DOHH2 (cell line): ENCODE measurements around the gene SCAMP4.

Experiments
- H3F3A ChIP-seq: fragments of 200-600 bp; sonication (generic), shearing (Covaris generic); 2 replicates; pipeline ENCODE4 v1.6.0; 2016; ENCODE audit warnings: antibody characterized with exemption, mild to moderate bottlenecking; ENCODE audit not compliant: control insufficient read depth, insufficient read depth
- H3K27ac ChIP-seq: fragments of 200-600 bp; sonication (generic); 2 replicates; pipeline ENCODE4 v1.5.1; 2014; ENCODE audit warnings: low read depth, mild to moderate bottlenecking, low read length, moderate library complexity
- H3K27me3 ChIP-seq: fragments of 200-600 bp; sonication (generic); 2 replicates; pipeline ENCODE4 v1.6.1; 2014; ENCODE audit warnings: mild to moderate bottlenecking, low read length, mixed read lengths; ENCODE audit not compliant: control insufficient read depth
- H3K36me3 ChIP-seq: fragments of 200-600 bp; sonication (generic); 2 replicates; pipeline ENCODE4 v1.6.1; 2014; ENCODE audit warnings: mild to moderate bottlenecking, low read length, moderate library complexity, mixed read lengths; ENCODE audit not compliant: control insufficient read depth
- H3K4me1 ChIP-seq: fragments of 200-600 bp; sonication (generic); 2 replicates; pipeline ENCODE4 v1.6.1; 2014; ENCODE audit warnings: mild to moderate bottlenecking, low read length, mixed read lengths; ENCODE audit not compliant: control insufficient read depth
- H3K4me2 ChIP-seq: fragments of 200-600 bp; sonication (generic); 2 replicates; pipeline ENCODE4 v1.6.0; 2014; ENCODE audit warnings: mild to moderate bottlenecking, low read length, moderate library complexity
- H3K4me3 ChIP-seq: fragments of 200-600 bp; sonication (generic); 2 replicates; pipeline ENCODE4 v1.5.1; 2014; ENCODE audit warnings: mild to moderate bottlenecking, low read length, mixed read lengths
- H3K79me2 ChIP-seq: fragments of 200-600 bp; sonication (generic); 2 replicates; pipeline ENCODE4 v1.6.1; 2014; ENCODE audit warnings: mild to moderate bottlenecking, low read length, mixed read lengths; ENCODE audit not compliant: control insufficient read depth
- H3K9me2 ChIP-seq: fragments of 200-600 bp; sonication (generic); replicated peaks from 2 replicates; pipeline ENCODE4 v1.6.1; 2014; ENCODE audit warnings: mild to moderate bottlenecking, low read length, mixed read lengths; ENCODE audit not compliant: control insufficient read depth
- H3K9me3 ChIP-seq: fragments of 200-600 bp; sonication (generic); 2 replicates; pipeline ENCODE4 v1.6.1; 2014; ENCODE audit warnings: antibody characterized with exemption, low read length, mixed read lengths; ENCODE audit not compliant: control insufficient read depth, insufficient read depth
- H4K20me1 ChIP-seq: fragments of 200-600 bp; sonication (generic); 2 replicates; pipeline ENCODE4 v1.6.0; 2014; ENCODE audit warnings: low read depth, mild to moderate bottlenecking, antibody characterized with exemption, low read length, moderate library complexity; ENCODE audit not compliant: control insufficient read depth, insufficient read depth
- CTCF ChIP-seq: fragments of 200-600 bp; sonication (generic); IDR thresholded peaks from one replicate; pipeline ENCODE4 v1.5.1; 2014; ENCODE audit warnings: antibody characterized with exemption, mild to moderate bottlenecking, low read depth, low read length; ENCODE audit not compliant: poor library complexity, severe bottlenecking
- EZH2phosphoT487 ChIP-seq: fragments of 200-600 bp; sonication (generic); IDR thresholded peaks from 2 replicates; pipeline ENCODE4 v1.6.1; 2017; ENCODE audit warnings: borderline replicate concordance, mild to moderate bottlenecking, antibody characterized with exemption, low read length, moderate library complexity, mixed read lengths

Gene SCAMP4

GRCh38 chr19:1905863-1906375 is 720 bp downstream of the SCAMP4 start:
- Histone ChIP-seq H3K27ac (peak overlapping the region; percentile 20; the same call in 1 of the 2 replicates), H3K9me2 (no peaks in the 10 kb centered on the region), H3K4me2 (peak overlapping the region; percentile 95), H3F3A (peaks cover 19% of the 10 kb centered on the region), H3K9me3 (no peaks in the 10 kb centered on the region), H3K4me1 (peaks cover 31% of the 10 kb centered on the region), H3K27me3 (no peaks in the 10 kb centered on the region), H4K20me1 (no peaks in the 10 kb centered on the region; the same call in 1 of the 2 replicates), H3K36me3 (peaks cover 6% of the 10 kb centered on the region), H3K4me3 (peak overlapping the region; percentile 90), H3K79me2 (peaks cover 52% of the 10 kb centered on the region)
- TF ChIP-seq EZH2phosphoT487 (no peak), CTCF (no peak)

GRCh38 chr19:1906985-1907562 is 1.9 kb downstream of the SCAMP4 start:
- no peaks in the 10 kb centered on the region; the same call in 1 of the 2 replicates for H4K20me1 ChIP-seq

GRCh38 chr19:1907563-1908363 is 2.6 kb downstream of the SCAMP4 start:
- H3K9me3 ChIP-seq: no peaks in the 10 kb centered on the region
- H3K27me3 ChIP-seq: no peaks in the 10 kb centered on the region
- H3K4me1 ChIP-seq: peaks cover 29% of the 10 kb centered on the region
- no peak overlapping the region for H3K4me3 ChIP-seq
- H3K79me2 ChIP-seq: peaks cover 70% of the 10 kb centered on the region
- no peaks in the 10 kb centered on the region for H3K9me2 ChIP-seq
- H4K20me1 ChIP-seq: no peaks in the 10 kb centered on the region; the same call in 1 of the 2 replicates
- no peak overlapping the region for H3K4me2 ChIP-seq
- TF ChIP-seq CTCF: no peak
- no peak for TF ChIP-seq EZH2phosphoT487
- no peak overlapping the region for H3K27ac ChIP-seq
- H3K36me3 ChIP-seq: peaks cover 7% of the 10 kb centered on the region
- H3F3A ChIP-seq: peaks cover 17% of the 10 kb centered on the region

More at GRCh38 chr19:1906985-1907562, 1.9 kb downstream of the SCAMP4 start:
- Histone ChIP-seq H3K27me3 (no peaks in the 10 kb centered on the region), H3F3A (peaks cover 19% of the 10 kb centered on the region), H3K9me3 (no peaks in the 10 kb centered on the region), H3K36me3 (peaks cover 6% of the 10 kb centered on the region), H3K4me1 (peaks cover 31% of the 10 kb centered on the region), H3K9me2 (no peaks in the 10 kb centered on the region), H3K4me2 (no peak overlapping the region), H3K27ac (no peak overlapping the region), H3K4me3 (no peak overlapping the region), H3K79me2 (peaks cover 63% of the 10 kb centered on the region)
- no peak for TF ChIP-seq CTCF
- TF ChIP-seq EZH2phosphoT487: no peak
